Bone marrow (tissue), 2 donors: Measurements from ENCODE around the gene PRKD2.
A peak's percentile ranks its signal among the peaks of the same experiment; 100 is the strongest.

Source experiments
- DNase-seq, 2 donors: peaks; one replicate each; lab custom pipeline; 2025; lab: John Stamatoyannopoulos, UW

PRKD2 gene

DNA sequence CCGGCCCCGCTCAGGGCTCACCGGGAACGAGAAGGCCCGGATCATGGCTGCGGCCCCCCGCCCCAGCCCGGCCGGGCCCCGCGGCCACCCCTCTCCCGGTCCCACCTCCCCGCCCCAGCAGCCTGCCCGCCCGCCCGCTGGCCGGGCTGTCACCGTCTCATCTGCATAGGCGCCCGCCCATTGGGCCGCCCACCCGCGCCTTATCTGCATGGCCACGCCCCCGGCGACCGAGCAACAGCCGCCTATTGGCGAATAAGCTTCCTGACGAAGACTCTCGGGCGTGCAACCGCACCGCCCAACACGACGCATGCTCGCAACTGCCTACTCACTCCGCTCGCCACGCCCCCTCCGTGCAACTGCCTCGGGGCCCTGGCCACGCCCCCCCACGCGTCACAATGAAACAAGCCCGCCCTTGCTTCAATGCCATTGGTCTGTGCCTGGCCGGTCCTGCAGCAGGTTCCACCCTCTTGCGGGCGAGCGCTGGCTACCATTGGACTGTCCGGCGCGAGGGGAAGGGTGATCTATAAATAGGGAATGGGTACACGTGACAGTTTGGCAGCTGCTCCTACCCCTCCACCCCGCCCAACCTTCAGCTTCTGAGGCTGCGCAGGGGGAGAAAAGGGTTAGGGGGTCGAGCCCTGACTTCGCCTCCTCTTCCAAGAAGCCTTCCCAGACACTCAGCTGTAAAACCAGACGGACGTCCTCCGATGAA lies 55.7 kb downstream of the PRKD2 start, which contains the start of gene DACT3:
Gene DACT3 (minus strand): TSS at position 163 of the 712 bp plus-strand sequence. CDS start 118 bp downstream, at position 45.
- peak; percentile 97 to 99 for DNase-seq

DNA sequence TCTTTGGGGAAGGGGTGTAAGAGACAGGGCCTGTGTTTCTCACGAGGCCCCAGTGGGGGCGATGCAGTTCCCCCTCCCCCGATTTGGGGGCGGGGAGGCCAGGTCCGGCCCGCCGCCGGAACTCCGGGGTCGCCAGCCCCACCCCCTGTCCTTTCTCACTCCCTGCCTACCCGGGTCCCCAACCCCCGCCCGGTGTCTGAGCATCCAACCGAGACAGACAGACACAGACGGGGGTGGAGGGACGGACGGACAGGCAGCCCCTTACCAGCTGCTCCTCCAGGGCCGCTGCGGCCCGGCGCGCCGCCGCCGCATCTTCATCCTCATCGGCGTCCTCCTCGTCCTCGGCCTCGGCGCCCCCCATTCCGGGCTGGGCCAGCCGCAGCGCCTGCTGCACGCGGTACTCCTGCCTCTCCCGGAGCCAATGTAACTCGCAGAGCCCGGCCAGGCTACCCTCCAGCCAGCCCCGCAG lies 56.3 kb downstream of the PRKD2 start:
- DNase-seq, result no peak

DNA sequence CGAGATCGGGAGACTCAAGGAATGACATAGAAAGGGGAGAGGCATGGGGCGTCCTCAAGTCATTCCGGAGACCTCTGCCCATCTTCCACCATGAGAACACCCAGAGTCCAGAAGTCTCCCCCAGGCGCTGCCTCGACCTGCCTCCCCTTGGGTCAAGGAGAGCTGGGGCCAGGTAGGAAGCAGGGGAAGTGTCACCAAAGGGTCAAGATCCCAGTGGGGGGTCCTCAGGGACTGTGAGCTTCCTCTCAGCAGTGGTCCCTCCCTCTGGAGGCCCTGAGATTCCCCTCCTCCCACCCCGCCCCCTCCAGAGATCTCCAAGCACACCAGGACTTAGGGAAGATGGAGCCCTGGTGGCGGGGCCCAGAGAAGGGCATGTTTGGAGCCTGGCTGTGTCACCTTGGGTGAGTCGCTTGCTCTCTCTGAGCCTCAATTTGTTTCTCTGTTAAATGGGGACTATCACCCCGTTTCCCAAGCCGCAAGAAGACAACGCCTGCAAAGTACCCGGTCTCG lies 56.9 kb downstream of the PRKD2 start:
- DNase-seq, result no peak

DNA sequence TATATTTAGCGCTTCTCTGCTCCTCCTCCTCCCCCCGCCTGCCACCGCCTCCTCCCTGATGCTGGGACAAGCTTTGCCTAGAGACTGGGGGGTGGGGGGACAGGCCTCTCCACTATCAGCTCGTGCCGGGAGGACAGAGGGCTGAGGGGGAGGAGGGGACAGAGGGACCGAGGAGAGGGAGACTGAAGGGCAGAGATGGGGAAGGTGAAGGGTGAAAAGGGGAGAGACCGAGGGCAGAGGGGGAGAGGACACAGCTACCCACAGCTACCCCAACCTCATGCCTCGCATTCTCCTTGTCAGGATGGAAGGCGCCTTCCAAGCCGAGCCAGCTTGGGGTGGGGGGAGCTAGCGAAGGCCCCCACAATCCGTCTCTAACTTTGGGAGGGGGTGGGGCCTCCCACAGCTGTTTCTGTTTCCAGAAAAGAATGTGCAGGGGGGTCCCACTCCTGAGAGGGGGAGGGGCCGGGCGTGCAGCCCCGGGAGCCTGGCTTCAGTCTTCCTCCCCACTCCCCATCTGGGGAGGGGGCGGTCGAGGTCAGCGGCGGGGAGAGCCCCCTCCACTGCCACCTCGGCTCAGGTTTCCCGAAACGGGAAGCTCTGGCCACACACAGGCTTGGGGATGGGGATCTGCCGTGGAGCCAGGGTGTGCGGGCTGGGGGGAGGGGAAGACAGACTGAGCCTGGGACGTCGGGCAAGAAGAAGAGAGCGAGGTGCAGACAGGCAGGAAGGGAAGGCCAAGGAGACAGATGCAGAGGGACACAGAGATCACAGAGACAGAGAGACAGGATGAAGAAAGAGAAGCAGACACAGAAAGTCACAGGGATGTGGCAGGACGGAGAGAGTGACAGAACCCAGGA lies 57.5 kb downstream of the PRKD2 start:
- no peak for DNase-seq

DNA sequence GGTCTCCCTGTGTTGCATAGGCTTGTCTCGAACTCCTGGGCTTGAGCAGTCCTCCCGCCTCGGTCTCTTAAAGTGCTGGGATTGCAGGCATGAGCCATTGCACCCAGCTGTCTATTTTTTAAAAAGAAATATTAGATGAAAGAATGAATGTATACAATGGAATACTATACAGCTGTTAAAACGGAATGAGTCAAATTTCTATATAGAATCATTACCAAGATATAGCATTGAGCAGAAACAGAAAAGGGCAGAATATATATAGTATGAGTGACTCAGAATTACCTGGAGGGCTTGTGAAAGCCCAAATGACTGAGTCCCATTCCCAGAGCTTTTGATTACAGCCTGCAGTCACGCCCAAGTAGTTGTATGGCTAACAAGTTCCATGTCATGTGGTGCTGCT lies 60.4 kb downstream of the PRKD2 start:
- DNase-seq, result no peak

DNA sequence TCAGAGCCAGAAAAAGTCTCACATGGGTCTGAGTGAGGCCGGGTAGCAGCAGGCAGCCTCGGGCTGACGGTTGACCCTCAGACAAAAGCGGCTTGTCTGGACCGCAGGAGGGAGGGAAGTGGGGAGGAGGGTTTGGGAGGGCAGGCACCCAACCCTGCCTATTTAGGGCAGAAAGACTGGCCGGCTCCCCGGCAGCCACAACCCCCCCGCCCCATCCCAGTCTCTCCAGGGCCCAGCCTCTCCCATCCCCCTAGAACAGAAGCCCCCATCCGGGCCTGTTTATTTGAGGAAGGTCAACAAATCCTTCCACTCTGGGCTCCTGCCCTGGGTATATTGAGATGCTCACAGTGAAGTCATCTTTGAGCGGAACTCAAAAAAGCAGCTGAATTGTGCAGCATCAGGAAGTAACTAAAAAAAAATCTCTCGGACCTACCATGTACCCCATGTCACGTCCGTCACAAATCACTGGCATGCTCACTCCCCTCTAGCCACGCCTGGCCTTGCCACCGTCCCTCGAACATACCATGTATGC lies 62.2 kb downstream of the PRKD2 start:
- DNase-seq, result no peak

DNA sequence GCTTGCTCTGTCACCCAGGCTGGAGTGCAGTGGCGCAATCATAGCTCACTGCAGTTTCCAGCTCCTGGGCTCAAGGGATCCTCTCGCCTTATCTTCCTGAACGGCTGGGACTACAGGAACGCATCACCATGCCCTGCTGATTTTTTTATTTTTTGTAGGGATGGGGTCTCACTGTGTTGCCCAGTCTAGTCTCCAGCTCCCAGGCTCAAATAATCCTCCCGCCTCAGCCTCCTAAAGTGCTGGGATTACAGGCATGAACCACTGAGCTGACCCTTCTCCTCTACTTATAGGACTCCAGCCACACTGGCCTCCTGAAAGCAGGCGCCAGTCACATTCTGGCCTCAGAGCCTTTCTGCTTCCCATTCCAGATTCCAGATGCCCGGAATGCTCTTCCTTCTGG lies 66.5 kb downstream of the PRKD2 start:
- no peak for DNase-seq

DNA sequence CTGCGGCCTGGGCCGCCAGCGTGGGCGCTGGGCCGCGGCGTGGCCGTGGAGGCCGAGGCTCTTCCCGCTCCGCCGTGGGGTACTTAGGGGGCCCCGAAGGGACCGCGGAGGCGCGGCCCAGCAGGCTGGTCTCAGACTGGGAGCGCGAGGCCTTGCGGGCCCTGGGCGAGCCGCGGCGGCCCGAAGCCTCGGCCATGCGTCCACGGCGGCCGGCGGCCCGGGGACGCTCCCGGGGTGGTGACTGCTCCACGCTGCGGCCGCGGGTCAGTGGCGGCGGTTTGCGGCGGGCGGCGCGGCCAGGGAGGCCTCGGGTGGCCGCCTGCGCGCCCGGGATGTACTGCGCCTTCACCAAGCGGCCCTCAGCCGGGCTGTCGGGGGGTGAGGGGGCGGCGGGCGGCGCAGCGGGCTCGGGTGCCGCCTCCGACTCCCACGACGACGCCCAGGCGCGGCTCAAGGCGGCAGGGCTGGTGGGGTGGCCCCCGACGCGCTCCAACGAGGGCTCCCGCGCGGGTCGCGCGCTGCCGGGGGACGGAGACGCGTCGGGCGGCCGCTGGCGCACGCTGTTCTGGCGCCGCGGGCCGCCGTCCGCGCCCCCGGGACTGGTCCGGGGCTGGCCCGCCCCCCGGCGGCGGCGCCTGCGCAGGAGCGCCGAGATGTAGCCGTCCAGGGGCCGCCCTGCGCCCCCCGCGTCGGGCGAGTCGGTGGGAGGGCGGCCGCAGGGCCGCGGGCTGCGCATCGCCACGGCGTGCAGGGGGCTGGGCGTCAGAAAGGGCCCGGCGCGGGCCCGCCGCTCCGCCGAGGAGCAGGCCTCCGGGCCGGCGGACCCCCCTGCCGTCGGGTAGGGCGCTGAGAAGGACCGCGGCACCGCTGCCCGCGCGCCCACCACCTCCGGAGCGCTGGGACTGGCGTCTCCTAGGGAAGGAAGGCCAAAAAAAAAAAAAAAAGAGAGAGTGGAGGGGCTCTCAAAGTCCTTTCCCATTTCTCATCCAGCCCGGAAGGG lies 67.7 kb downstream of the PRKD2 start:
- DNase-seq, result no peak

DNA sequence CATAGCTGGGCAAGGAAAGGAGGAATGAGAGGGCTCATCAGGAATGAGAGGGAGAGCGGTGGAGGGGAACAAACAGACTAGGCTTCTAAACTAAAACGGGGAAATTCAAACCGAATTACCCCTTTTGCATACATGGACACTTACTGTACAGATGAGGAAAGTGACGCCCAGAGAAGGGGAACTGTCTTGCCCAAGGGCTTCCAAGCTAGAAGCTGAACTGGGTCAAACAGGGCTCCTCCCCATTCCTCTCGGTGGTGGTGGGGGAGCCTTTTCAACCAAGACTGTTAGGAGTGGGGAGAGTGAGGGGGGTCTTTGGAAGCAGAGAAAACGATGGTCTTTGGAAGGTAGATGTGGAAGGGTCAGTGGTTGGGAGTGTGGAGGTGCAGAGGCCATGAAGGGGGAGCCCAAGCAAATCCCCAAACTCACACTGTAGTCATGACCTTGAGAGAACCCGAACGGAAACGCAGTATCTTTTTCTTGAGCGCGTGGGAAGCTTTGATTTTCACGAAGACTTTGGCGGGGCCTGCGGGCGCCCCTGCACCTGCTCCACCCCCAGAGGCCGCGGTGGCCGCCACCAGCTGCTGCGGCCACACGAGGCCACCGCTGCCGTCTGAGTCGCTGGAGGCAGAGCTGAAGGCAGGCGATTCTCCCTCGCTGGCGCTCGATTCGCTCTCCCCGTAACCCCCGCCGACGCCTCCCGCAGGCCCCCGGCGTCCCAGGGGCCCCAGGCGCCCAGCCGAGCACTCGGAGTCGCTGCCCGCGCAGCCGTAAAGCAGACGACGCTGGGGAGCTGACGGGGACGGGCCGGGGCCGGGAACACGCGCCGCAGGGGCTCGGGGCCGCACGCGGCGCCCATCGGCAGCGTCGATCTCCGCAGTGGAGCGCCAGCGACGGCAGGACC lies 68.6 kb downstream of the PRKD2 start:
- no peak for DNase-seq

DNA sequence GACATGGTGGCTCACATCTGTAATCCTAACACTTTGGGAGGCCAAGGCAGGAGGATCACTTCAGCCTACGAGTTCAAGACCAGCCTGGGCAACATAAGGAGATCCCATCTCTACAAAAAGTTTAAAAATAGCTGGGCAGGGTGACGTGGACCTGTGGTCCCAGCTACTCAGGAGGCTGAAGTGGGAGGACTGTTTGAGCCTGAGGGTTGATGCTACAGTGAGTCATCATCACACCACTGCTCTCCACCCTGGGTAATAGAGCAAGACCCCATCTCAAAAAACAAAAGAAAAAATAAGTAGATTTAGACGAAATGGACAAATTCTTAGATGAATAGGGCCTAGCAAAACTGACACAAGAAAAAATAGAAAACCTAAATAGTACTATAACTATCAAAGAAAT lies 70.5 kb downstream of the PRKD2 start:
- DNase-seq, result no peak

DNA sequence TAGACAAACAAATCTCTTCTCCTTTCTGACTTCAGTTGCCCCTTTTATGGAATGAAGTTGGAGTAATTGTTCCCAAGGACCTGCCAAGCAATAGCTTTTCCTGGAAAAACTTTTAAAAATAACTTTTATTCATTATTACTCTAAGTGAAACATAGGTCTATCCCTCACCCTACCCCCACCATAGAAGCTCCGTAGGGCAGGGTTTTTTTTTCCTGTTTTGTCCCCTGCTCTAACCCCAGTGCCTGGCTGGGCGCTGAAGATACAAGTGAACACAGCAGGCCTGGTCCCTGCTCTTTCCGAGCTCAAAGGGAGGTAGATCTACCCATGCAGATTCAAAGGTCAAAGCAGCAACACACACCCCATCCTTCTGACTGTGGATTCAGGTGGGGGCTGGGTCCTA lies 72.2 kb downstream of the PRKD2 start:
- DNase-seq, result no peak

DNA sequence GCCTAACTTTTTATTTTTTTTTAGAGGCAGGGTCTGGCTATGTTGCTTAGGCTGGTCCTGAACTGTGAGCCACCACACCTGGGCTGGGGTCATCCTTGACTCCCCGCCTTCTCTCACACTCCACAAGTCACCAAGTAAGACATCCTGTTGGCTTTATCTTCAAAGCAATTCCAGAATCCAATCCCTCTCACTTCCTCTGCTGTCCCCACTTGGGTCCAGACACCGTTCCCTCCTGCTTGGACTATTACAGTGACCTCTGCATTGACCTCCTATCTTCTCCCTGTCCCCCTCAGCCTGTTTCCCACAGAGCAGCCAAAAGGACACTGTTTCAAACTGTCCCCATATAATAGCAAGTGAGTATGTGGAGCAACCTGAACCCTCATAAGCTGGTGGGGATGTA lies 76.3 kb downstream of the PRKD2 start:
- DNase-seq, result no peak

DNA sequence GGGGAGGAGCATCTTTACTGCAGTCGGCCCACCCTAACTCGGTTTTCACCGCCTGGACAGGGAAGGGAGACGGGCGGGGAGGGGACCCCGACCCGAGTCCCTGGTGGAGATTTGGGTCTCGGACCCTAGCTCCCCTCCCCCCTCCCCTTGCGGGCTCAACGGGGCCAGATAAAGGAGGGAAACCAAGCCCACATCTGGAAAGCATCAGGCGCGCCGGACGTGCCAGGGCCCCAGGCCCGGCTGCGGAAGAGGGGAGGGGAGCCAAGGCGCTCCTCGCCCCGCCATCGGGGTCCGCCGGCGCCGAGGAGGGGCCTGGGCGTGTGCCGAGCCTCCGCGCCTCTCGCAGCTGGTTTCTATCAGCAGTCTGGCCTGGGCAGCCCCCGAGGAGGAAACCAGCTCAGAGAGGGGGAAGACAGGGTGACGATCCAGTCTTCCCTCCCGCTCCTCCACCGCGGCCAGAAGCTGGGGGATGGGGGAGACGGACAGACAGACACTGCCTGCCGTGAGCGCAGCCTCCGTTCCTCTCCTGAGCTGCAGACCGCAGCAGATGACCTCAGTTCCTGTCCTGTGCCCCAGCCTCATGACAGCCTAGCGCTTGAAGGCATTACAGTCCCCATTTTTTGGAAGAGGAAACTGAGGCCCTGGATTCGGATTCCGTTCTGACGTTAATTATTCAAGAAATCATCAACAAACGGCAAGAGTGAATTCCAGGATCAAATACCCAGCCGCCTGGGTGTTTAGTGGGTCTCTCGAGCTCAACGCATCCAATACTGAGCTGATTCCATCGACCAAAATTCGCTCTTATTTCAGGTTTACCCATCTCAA lies 77.3 kb downstream of the PRKD2 start:
- peak in 1 of 2 donors; percentile 27 for DNase-seq

DNA sequence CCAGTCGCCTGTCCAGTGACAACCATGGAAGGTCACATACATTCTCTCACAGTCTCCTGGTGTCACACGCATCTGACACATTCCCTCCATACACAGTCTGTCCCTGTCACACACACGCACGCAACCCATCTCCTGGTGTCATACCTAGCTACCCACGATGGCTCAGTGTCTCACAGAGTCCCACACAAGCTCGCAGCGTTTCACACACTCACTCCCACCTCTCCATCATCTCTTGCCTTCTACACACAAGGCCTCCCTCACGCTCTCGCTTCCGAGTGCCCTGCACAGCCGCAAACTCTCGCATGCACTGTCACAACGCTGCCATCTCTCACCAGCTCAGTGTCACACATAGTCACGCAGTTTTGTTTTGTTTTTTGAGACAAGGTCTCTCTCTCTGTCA lies 79.7 kb downstream of the PRKD2 start:
- DNase-seq, result no peak

DNA sequence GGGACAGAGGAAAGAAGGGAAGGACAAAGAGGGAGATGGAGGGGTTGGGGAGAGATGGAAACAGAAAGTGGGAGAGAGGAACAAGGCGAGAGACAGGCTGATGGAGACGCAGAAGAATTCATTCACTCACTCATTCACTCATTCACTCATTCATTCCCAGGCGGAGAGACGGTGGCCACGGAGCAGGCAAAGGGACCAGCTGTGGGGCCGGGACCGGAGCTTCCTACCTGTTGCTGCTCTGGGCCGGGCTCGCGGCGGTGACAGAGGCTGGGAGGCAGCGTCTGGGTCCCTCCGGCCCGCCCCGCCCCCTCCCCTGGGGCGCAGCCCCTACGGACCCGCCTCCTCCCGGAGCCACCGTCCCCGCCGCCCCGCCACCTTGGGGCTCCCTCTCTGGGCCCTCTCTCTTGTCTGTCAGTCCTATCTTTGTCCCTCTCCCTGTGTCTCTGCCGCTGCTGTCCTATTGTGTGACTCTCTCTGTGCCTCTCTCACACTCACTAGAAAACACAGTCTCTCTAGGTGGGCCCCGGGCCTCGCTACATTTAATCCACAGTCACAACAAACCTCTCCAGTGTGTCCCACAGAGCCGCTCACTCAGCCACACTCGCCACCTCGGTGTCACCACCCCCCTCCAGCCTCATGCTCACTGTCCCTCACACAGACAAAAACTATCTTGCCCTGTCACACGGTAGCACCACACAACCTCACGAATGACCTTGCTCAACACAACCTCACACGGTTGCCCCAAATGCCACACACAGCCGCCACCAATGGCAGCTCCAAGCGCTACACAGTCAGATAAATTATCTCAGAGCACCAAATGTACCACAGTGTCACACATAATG lies 80.8 kb downstream of the PRKD2 start, which contains the start of gene GNG8:
Gene GNG8 (minus strand): TSS at position 283 of the 842 bp plus-strand sequence. CDS start 1,520 bp downstream, outside the sequence.
- no peak for DNase-seq

DNA sequence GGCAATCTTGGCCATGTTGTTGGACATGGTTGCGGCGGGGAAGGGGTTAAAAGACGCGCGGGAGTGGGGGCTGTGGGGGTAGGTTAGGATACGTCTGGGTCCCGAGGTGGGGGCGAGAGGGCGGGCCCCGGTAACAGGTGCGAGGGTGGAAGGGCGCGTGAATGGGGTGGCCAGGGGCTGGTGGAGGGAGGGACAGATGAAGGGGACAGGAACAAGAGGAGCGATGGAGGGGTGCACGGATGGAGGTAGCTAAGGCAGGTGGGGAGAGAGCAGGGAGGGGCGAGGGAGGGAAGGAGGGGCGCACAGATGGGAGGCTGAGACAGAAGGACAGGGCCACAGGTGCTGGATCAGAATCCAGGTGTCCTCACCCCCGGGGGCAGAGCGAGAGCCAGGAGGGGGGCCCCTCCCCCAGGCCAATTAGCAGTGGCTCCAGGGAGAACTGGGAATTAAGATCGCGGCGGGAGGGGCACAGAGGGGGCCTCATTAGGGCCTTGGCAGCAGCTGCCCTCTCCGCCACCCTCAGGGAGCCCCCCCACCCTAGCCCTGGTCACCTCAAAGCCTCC lies 82.2 kb downstream of the PRKD2 start:
- DNase-seq, result no peak

DNA sequence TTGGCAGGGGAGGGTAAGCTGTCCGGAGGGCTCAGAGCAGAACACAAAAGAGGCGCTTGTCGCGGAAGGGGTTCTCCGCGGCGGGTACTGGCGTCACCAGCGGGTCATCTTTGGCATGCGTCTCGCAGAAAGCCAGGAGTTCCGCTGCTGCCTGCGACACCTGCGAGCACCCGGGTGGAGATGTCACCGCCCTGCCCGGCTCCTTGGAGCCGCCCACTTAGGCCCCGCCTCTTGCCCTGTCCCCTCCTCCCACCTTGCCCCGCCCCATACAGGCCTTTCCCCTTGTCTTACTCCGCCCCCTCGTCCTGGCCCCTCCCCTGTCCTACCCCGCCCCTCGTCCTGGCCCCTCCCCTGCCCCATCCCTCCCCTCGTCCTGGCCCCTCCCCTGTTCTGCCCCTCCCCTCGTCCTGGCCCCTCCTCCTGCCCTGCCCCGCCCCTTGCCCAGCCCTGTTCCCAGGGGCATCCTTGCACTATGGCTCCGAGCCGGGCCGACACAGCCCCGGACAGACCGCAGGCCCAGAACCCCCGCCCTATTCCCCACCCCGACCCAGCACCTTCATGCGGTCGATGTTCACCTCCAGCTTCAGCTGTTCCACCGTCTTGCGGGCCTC lies 82.8 kb downstream of the PRKD2 start:
- peak; percentile 55 to 88 for DNase-seq

DNA sequence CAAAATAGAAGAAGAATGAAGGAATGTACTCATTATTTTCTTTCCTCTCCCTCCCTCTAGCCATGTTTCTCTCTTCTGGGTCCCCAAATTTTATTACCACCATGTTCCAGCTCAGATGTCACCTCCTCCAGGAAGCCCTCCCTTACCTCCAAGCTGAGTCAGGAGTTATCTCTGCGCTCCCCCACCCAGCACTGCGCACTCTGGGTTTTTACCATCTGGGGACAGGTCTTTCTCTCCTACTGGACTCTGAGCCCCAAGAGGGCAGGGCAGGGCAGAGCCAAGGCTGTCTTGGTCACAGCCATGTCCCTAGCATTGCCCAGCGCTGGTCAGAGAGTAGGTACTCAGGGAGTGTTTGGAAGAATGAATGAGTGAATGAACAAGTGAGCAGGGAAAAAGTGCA lies 83.8 kb downstream of the PRKD2 start:
- no peak for DNase-seq
